Stimulated activated CD8-positive, alpha-beta memory T cell treated with anti-CD3 and anti-CD28 coated beads, Interleukin-4, amount 100 ng/mL, for 4 hours (primary cell): ENCODE measurements around the gene FBXW7.

Experiments used
- DNase-seq, 2 donors: peaks; one replicate each; pipeline ENCODE4 v3.0.0-alpha.2; 2020; ENCODE audit warnings: low read depth in 2 of 2, low spot score in 1 of 2

Gene FBXW7

DNA sequence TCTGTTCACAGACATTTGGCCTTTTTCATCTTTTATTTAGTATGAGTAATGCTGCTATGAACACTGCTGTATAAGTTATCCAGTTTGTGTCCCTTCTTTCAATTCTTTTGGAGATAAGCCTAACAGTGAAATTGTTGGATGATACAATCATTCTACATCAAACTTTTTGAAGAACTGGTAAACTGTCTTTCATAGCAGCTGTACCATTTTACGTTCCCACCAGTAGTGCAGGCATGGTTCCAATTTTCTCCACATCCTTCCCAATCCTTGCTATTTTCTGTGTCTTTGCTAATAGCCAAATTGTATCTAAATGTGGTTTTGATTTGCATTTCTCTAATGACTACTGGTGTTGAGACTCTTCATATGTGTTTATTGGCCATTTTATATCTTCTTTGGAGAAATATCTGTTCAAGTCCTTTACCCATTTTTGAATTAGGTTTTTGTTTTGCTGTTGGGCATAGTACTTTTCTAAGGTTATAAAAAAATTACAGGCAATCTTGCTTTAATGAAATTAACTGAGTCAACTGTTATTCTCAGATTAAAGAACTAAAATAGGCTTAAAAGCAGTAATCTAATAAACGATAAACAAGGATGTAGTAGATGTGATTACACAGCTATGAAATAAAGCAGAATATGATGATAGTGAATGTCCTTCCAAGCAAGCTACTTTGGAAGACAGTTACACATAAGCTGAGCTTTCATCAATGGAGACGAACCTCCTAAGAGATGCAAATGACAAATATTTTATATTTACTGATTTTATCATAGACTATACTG, 57.2 kb downstream of the FBXW7 start:
- DNase-seq: no peak

DNA sequence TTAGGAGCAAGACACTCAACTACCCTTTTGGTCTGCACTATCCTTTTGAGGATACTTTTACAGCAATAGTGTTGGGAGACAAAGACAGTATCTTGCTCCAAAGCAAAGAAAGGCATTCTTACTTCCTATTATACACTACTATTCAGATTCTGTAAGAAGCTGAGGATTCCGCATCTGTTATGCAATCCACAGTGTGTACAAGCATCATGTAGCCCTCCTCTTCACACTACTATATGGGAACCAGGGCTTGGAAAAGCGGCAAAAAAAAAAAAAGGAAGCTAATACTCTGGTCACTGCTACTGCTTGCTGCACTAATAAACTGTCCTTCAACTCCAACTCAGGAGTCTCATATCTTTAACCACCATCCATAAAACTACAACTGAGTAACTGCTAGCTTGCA, 59.1 kb downstream of the FBXW7 start:
- no peak for DNase-seq

DNA sequence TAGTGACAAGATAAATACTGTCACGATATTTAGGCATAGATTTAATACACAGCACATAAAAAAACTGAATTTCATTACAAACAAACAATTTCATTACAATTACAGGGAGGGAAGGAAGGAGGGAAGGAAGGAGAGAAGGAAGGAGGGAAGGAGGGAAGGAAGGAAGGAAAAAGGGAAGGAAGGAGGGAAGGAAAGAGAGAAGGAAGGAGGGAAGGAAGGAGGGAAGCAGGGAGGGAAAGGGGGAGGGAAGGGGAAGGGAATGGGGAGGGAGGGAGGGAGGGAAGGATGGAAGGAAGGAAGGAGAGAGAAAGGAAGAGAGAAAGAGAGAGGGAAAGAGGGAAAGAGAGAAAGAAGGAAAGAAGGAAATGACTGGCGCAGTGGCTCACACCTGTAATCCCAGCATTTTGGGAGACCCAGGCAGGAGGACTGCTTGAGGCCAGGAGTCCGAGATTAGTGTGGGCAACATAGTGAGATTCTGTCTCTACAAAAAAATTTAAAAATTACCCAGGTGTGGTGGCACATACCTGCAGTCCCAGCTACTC, 64.6 kb downstream of the FBXW7 start:
- no peak for DNase-seq

DNA sequence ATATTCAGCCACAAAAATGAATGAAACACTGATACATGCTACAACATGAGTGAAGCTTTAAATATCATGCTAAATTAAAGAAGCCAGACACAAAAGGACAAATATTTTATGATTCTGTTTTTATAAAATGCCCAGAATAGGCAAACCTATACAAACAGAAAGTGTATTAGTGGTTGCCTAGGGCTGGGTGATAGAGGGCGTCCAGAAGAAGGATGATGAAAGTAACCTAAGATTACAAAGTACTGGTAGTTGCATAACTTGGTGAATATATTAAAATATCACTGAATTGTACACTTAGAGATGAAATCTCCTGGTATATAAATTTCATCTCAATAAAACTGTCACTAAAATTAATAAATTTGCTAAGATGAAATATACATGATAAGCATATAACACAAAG, 67.5 kb downstream of the FBXW7 start:
- no peak for DNase-seq

DNA sequence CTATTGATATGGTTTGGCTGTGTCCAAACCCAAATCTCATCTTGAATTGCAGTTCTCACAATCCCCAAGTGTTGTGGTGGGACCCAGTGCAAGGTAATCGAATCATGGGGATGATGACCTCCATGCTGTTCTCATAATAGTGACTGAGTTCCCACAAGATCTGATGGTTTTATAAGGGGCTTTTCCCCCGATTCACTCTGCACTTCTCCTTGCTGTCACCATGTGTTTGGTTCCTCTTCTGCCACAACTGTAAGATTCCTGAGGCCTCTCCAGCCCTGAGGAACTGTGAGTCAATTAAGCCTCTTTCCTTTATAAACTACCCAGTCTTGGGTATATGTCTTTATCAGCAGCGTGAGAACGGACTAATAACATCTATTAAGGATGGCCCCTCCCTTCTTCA, 68.8 kb downstream of the FBXW7 start:
- no peak for DNase-seq

DNA sequence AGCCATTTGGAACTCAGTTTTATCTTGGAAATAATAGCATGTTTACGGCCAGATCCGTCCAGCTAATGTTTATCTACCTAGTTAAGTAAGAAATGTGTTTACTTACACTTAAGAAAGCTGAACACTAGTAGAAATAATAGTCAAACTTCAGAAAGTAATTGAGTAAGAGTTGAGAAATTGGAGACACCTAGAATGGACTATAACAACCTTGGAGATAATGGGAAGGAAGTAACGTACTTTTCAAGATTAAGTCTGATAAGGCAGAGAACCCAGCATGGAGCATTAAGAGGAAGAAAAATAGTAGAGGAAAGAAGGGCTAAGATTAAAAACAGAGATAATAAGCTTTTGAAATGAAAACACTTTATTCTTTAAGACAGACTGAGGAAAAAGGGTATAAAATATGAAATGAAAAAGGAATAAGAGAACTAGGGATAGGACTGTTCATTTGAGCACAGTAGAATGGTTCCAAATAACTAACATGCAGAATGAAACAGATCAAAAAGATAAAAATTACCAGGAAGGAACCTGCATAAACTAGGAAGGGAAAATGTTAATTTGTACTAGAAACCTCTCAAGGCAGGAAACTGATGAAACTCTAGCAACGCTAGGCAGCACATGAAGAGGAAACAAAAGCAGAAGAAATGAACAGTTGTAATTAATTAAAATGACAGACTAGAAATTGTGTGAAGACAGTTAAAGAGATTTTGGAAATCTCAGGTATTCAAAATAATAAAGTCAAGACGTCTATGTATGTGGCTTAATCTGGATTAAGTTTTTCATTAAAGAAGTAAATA, 71.7 kb downstream of the FBXW7 start:
- DNase-seq: no peak

DNA sequence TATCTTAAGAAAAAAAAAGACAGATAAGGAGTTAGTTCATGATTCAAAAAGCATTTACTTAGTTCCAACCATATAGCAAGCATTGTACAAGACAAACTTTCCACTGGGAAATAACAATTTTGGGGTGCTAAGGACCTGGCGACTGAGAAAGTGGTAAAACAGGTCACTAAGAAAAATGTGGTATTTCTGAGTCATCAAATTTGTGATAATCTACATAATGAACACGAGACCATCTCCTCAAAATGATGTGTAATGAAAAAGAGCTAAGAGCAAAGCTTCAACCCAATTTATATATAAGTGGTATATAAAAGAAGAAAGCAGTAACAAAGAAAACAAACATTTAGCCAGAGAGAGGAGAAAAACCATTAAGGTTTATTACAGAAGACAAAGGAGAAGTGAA, 72.3 kb downstream of the FBXW7 start:
- no peak for DNase-seq

DNA sequence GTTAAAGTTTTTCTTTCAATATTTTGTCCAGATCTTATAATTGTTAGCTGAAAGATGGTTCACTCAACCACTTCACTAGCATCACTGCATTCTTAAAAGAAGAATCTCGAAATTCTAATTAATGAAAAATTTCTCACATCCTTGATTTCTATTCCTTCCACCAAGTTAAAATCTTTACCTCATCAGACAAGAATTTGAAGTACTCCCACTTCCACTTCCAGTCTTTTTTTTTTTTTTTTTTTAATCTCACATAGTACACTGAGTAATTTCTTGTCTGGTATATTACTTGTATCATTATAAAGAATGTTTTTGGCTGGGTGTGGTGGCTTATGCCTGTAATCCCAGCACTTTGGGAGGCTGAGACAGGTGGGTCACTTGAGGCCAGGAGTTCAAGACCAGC, 73.2 kb downstream of the FBXW7 start:
- DNase-seq: no peak

DNA sequence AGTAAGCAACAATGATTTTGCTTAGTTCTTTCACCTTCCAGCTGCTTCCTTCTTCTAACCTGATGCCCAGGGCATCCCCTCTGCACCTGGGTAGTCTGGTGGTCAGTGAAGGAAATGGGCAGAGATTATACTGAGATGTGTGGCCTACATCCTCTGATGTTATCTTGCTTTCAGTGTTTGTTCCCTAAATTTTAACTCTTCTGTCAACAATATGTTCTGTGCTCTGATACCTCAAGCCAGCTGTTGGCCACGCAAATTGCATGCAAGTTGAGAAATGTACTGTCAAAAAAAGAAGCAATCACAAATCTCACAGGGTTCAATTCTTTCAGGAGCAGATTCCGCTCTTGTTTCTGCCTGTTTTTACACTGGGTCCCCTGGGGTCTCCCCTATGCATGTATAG, 73.8 kb downstream of the FBXW7 start:
- no peak for DNase-seq

DNA sequence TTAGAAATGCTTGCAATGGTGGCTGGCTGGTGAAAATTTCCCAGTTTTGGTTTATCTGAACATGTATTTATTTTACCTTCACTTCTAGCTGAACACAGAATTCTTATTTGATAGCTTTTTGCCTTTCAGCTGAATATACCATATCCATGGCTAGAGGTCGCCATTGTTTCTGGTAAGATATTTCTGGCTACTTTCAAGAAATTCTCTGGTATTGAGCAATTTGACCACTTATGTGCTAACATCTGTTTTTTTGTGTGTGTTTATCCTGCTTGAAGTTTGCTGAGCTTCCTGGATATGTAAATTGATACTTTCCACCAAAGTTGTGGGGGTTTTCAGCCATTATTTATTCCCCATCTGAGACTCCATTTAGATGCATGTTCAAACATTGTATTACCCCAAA, 75.4 kb downstream of the FBXW7 start:
- DNase-seq: no peak

DNA sequence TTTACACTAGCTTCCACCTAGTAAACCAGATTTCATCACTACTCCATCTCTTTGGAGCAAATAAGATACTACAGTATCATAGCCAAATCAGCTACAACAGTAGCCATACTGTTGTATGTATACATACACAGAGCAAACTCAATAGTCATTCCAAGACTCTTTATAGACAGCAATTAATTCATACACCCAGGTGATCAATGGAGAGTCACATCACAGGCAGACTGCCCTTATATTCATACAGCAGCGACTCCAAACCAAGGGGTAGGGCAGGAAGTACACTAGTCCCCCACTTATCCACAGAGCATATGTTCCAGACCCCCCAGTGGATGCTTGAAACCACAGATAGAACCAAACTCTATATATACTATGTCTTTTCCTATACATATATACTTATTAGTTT, 76.6 kb downstream of the FBXW7 start:
- DNase-seq: no peak

DNA sequence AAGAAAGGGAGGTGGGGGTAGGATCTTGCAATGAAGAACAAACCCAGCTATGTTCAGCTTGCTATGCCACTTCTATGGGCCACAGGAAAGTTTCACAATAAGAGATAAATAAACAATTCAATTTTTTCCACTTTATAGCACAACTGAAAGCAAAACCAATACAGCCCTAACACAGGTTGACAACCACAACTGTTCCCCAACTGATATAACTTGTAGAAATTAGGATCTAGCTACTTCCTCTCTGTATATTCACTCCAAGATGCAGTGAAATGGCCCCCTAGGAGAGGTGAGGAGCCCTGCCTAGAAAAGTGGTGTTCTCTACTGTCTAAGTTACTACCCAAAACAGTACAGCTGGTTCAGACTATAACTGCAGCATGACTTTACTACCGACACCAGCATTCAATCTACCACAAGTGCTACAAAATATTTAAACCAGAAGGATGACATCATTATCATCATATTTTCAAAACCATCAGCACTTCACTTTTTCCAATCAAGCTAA, 77.0 kb downstream of the FBXW7 start:
- no peak for DNase-seq

DNA sequence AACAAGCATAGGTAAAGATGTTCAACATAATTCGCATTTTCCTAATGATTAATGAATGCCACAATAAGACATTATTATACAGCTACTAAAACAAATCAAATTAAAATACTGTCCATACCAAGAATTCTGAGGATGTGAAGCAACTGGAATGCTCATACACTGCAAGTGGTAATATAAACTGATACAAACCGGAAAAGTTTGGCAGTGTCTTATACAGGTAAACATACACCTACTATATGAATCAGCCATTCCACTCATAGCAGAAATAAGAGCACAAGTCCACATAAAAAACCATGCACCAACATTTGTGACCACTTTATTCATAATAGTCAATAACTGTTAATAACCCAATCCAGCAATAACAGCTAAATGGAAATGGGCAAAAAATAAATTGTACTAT, 79.3 kb downstream of the FBXW7 start:
- DNase-seq: no peak

DNA sequence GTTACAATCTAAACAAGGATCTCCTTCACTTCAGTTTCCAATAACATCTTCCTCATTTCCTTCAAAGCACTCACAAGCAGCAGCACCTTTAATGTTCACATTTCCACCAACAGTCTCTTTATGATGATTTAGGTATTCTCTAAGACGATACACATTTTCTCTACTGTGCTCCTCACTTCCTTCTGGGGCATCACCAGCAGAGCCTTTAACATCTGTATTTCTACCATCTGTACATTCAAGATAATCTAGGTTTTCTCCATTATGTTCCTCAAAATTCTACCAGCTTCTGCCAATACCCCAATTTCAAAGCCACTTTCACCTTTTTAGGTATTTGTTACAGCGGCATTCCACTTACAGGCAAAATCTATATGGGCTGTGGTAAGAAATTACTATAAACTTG, 80.6 kb downstream of the FBXW7 start:
- no peak for DNase-seq

DNA sequence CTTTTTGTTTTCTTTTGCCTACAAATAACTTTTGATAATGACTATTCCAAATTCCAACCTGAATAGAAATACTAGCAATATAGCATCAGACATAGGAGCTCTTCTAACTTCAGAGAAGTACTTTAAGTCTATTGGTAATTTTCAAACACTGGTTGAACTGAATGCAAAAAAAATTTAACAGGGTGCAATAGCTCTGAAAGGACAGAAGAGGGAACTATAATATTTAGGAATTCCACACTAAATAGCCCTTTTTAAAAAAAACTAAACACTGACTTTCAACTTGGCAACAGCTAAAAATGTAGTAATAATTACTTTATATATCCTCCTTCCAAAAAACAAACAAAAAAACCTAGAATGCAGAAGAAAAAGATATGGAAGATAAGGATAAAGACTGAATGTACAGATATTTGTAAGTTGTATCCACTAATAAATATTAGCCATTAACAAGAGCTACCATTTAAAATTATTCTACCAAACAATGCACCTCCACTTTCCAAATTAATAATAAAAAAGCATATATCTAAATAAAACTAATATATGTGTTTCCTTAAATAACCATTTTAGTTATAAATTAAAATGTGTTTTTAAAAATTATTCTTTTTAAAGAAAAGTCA, 81.4 kb downstream of the FBXW7 start:
- DNase-seq: no peak

DNA sequence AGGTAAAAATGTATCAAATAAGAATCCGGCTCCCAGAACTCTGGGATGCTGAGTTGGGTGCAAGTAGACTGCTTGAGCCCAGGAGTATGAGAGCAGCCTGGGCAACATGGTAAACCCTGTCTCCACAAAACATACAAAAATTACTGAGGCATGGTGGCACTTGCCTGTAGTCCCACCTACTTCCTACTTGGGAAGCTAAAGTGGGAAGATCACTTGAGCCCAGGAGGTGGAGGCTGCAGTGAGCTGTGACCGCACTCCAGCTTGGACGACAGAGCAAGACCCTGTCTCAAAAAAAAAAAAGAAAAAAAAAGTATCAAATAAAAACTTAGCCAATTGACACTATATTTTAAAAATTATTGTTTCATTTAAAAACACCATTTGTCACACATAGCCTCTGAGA, 84.4 kb downstream of the FBXW7 start:
- no peak for DNase-seq

DNA sequence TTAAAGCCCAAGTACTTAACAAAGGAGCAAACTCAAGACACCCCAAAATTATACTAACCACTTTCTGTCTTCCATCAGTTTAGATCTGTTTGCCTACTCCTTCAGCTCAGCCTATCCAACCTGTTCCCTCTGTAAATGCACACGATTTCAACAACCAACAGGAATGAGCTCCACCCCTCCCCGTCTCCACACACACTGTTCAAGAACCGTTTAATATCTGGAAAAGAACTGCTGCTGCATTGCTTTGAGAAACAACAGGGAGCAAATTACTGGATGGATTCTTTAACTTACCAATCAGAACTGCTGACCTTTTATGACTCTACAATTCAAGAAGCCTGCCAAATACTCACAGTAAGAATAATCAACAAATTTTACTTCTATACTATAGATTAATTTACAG, 87.0 kb downstream of the FBXW7 start:
- no peak for DNase-seq

DNA sequence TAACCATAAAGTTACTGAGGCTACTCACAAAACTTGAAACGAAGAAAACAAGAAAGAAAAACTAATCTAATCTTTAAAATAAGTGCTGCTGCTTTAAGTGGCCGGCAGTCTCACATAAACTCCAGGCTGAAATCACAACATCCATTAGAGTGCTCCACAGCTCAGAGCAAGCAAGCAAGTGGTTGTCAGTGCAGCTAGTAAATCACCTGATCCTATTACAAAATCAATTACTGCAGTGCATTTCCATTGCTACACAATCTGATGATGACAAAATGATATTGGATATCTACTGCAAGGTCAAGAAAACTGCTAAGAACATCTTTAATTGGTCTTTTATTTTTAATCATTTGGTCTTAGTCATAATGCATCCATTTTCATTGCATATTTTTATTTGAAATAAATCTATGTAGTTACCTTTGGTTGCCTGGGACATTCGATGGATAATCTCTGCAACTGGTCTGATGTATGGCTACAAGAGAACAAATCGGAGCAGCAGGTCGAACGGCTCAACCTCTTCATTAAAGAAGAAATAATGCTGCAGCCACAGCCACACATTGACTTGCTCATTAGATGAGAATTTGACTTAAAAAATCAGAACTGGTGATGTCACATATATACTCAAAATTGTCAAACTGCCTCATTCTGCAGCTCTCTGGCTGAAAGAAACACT, 87.7 kb downstream of the FBXW7 start:
- no peak for DNase-seq

DNA sequence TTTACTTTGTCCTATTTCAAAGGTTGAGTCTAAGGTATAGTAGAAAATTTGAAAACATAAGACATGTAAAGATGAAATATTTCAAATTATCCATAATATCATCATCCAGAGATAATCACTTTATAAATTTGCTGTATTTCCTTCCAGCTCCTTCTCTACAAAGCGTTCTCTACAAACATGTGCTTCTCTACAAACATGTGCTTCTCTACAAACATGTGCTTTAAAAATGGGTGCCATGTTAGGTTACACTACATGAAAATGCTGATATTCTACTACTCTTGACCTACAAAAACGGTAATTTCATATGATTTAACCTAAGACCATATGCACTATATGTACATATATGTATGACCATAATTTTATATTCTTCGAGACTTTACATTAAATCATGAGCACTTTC, 92.0 kb downstream of the FBXW7 start:
- DNase-seq: no peak

DNA sequence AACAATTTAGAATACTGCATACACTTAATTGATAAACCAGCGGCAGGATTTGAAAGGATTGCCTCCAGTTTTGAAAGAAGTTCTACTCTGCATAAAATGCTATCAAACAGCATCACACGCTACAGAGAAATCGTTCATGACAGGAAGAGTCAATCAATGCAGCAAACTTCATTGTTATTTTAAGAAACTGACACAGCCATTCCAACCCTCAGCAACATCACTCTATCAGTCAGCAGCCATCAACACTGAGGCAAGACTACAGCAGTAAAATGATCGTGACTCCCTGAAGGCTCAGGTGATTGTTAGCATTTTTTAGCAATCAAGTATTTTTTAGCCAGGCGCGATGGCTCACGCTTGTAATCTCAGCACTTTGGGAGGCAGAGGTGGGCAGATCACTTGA, 98.3 kb downstream of the FBXW7 start:
- DNase-seq: no peak

DNA sequence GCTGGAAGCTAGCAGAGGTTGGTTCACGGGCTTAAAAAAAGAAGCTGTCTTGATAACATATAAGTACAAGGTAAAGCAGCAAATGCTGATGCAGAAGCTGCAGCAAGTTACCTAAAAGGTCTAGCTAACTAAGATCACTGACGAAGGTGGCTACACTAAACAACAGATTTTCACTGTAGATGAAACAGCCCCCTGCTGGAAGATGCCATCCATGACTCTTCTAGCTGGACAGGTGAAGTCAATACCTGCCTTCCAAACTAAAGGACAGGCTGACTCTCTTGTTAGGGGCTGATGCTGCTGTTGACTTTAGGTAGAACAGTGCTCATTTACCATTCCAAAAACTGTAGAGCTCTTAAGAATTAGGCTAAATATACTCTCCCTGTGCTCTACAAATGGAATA, 99.5 kb downstream of the FBXW7 start:
- DNase-seq: no peak
